Measurements from ENCODE around the gene FAM47A.

The FAM47A gene

GRCh38 chrX:34132028-34132427 is at the start of gene FAM47A:
Gene FAM47A (minus strand): TSS chrX:34132314. CDS start chrX:34132278, 36 bp downstream.
- DNase-seq (ENCODE audit: low read depth) = no peak

- no peak for DNase-seq (ENCODE audit: low read depth)
These were observed 15.2 kb upstream of the FAM47A start for GRCh38 chrX:34147345-34147744.

- no peak for DNase-seq (ENCODE audit: low read depth)
These were observed 14.8 kb upstream of the FAM47A start for GRCh38 chrX:34146906-34147305.

GRCh38 chrX:34144246-34144645 is 12.1 kb upstream of the FAM47A start:
- DNase-seq (ENCODE audit: low read depth) = no peak

GRCh38 chrX:34140816-34141215 is 8.7 kb upstream of the FAM47A start:
- DNase-seq (ENCODE audit: low read depth) = no peak

GRCh38 chrX:34130980-34131744 is 952 bp downstream of the FAM47A start:
- no peak for DNase-seq (ENCODE audit: low read depth)

GRCh38 chrX:34130501-34130900 is 1.6 kb downstream of the FAM47A start:
- DNase-seq (ENCODE audit: low read depth) = no peak

GRCh38 chrX:34126011-34126410 is 6.1 kb downstream of the FAM47A start:
- DNase-seq (ENCODE audit: low read depth) = no peak

GRCh38 chrX:34119122-34119521 is 13.0 kb downstream of the FAM47A start:
- DNase-seq (ENCODE audit: low read depth) = no peak

- no peak for DNase-seq (ENCODE audit: low read depth)
These were observed 19.7 kb downstream of the FAM47A start for GRCh38 chrX:34112459-34112858.
